8988T (cell line): ENCODE data around the gene TNRC6C.
"Not testable (repeated sequence)": the region's sequence is repeated elsewhere in the genome, so short reads cannot be mapped to it uniquely, and the experiment has no call there.

Source experiments
- DNase-seq: peaks from one replicate; pipeline ENCODE4 v3.0.0; 2011

TNRC6C gene

GRCh38 chr17:78048346-78049292 lies 90.1 kb downstream of the TNRC6C start:
- DNase-seq: no peak

- no peak for DNase-seq
These were observed 91.1 kb downstream of the TNRC6C start for GRCh38 chr17:78049609-78050008.

- no peak for DNase-seq
These were observed 92.9 kb downstream of the TNRC6C start for GRCh38 chr17:78051186-78051972.

GRCh38 chr17:78053777-78054468 lies 95.4 kb downstream of the TNRC6C start:
- DNase-seq: no peak

GRCh38 chr17:78057113-78057740 lies 98.7 kb downstream of the TNRC6C start:
- no peak for DNase-seq

GRCh38 chr17:78058001-78058400 lies 99.5 kb downstream of the TNRC6C start:
- DNase-seq: no peak

GRCh38 chr17:78058581-78058980 lies 100.1 kb downstream of the TNRC6C start:
- no peak for DNase-seq

- DNase-seq: no peak
These were observed 104.1 kb downstream of the TNRC6C start for GRCh38 chr17:78062596-78062995.

- no peak for DNase-seq
These were observed 105.0 kb downstream of the TNRC6C start for GRCh38 chr17:78063489-78063888.

- no peak for DNase-seq
These were observed 106.2 kb downstream of the TNRC6C start for GRCh38 chr17:78064708-78065107.

- not testable (repeated sequence) for DNase-seq
These were observed 108.5 kb downstream of the TNRC6C start for GRCh38 chr17:78066976-78067375.

- no peak for DNase-seq
These were observed 111.2 kb downstream of the TNRC6C start for GRCh38 chr17:78069695-78070094.

GRCh38 chr17:78072961-78073360 lies 114.5 kb downstream of the TNRC6C start:
- no peak for DNase-seq

GRCh38 chr17:78075011-78075410 lies 116.5 kb downstream of the TNRC6C start:
- DNase-seq: no peak

- DNase-seq: no peak
These were observed 117.0 kb downstream of the TNRC6C start for GRCh38 chr17:78075545-78075944.

- no peak for DNase-seq
These were observed 120.8 kb downstream of the TNRC6C start for GRCh38 chr17:78079253-78079652.

GRCh38 chr17:78081551-78081950 lies 123.0 kb downstream of the TNRC6C start:
- no peak for DNase-seq

GRCh38 chr17:78082355-78082872 lies 123.9 kb downstream of the TNRC6C start:
- not testable (repeated sequence) for DNase-seq

GRCh38 chr17:78082988-78083387 lies 124.5 kb downstream of the TNRC6C start:
- DNase-seq: no peak

GRCh38 chr17:78086740-78087139 lies 128.2 kb downstream of the TNRC6C start:
- no peak for DNase-seq

- DNase-seq: no peak
These were observed 130.0 kb downstream of the TNRC6C start for GRCh38 chr17:78088529-78088928.

GRCh38 chr17:78089576-78090281 lies 131.2 kb downstream of the TNRC6C start:
- DNase-seq: no peak
